HG02571 (cell line): ENCODE results near the gene C2.

Experiments used
- ATAC-seq: cut with Tn5 transposase; IDR thresholded peaks from one replicate; pipeline ENCODE4 v1.9.1; 2021; ENCODE audit warnings: mild to moderate bottlenecking, moderate library complexity; ENCODE audit not compliant: unreplicated experiment

C2 gene

GRCh38 chr6:31952890-31953289 lies 25.4 kb downstream of the C2 start:
- ATAC-seq = no peak

- ATAC-seq = no peak
Observed at GRCh38 chr6:31954511-31954910, 27.0 kb downstream of the C2 start.

DNA sequence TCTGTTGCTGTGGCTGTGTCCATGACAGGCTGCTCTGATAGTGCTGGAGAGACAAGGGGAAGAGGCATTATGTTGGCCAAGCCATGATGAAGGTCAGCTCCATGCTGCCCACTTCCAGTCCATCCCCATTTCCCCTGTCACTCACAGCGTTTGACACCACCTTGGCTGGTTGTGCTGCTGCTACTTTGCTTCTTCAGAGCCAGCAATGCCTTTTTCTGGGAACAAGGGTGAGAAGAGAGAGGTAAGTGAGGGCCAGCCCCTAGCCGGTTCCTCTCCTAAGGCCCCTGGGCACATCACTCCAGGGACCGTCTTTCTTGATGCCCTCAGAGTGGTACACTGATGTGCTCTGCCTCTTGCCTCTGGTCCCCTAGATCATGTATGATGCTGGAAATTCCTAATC lies 29.3 kb downstream of the C2 start:
- ATAC-seq = no peak

- no peak for ATAC-seq
Observed at GRCh38 chr6:31958412-31958740, 30.9 kb downstream of the C2 start.

- ATAC-seq = peak; percentile 94
Observed at GRCh38 chr6:31958741-31959739, 31.5 kb downstream of the C2 start, which contains the start of the genes NELFE and SKIC2. NELFE (minus strand) TSS chr6:31958971; CDS start chr6:31958446, 525 bp downstream. SKIC2 (plus strand) TSS chr6:31959175; CDS start chr6:31959193, 18 bp downstream.

DNA sequence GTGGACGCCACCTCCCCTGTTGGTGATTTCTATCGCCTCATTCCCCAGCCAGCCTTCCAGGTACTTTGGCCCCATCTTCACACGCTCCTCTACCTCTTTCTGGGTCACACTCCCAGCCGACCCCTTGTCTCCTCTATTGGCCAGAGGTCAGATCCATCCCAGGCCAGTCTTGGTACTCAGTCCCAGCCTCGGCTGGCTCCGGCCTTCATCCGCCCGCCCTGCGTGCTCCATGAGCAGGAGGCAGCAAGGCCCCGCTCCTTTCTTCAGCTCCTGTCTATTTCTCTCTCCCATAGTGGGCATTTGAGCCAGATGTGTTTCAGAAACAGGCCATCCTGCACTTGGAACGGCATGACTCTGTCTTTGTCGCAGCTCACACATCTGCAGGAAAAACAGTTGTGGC lies 34.1 kb downstream of the C2 start:
- ATAC-seq = no peak

DNA sequence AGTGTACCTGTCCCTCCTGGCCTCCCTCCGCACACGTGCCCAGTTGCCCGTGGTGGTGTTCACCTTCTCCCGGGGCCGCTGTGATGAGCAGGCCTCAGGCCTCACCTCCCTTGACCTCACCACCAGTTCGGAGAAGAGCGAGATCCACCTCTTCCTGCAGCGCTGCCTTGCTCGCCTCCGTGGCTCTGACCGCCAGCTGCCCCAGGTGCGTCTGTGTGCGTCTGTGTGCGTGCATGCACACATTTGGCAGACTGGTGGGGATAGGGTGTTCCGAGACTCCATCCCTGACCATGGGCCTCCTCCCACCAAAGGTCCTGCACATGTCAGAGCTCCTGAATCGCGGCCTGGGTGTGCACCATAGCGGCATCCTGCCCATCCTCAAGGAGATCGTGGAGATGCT lies 36.4 kb downstream of the C2 start:
- ATAC-seq = no peak

GRCh38 chr6:31965700-31966099 lies 38.2 kb downstream of the C2 start:
- ATAC-seq = no peak

- ATAC-seq = no peak
Observed at GRCh38 chr6:31966506-31966905, 39.0 kb downstream of the C2 start.

DNA sequence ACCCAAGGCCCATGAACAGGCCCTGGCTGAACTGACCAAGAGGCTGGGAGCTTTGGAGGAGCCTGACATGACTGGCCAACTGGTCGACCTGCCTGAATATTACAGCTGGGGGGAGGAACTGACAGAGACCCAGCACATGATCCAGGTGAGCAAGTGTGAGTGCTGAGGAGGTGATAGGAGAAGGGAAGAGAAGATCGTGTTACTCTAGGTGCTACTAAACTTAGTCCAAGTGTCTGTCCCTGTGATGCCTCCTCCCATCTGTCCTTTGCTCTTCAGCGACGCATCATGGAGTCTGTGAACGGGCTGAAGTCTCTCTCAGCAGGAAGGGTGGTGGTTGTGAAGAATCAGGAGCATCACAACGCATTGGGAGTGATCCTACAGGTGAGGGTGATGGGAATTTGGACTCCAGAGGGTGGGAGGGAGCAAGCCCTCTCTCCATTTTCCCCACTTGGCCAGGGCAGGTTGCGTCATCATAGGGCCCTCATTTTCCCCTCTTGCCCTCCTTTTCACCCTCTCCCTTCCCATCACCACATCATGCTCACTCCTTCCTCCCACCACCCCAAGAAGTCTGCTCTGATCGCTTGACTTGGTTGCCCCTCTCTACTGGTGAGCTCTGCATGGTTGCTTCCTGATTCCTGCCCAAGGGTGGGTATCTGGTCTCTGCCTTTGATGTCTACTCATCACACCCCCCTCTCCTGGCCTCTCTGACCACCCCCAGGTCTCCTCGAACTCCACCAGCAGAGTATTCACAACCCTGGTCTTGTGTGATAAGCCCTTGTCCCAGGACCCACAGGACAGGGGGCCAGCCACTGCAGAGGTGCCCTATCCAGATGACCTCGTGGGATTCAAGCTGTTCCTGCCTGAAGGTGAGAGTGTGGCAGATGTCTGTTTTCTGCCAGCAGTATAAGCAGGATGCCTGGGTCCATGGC lies 39.7 kb downstream of the C2 start:
- ATAC-seq = no peak

GRCh38 chr6:31967926-31968320 lies 40.4 kb downstream of the C2 start:
- no peak for ATAC-seq

GRCh38 chr6:31968326-31968725 lies 40.8 kb downstream of the C2 start:
- no peak for ATAC-seq

GRCh38 chr6:31968791-31969711 lies 41.5 kb downstream of the C2 start:
- ATAC-seq = no peak

DNA sequence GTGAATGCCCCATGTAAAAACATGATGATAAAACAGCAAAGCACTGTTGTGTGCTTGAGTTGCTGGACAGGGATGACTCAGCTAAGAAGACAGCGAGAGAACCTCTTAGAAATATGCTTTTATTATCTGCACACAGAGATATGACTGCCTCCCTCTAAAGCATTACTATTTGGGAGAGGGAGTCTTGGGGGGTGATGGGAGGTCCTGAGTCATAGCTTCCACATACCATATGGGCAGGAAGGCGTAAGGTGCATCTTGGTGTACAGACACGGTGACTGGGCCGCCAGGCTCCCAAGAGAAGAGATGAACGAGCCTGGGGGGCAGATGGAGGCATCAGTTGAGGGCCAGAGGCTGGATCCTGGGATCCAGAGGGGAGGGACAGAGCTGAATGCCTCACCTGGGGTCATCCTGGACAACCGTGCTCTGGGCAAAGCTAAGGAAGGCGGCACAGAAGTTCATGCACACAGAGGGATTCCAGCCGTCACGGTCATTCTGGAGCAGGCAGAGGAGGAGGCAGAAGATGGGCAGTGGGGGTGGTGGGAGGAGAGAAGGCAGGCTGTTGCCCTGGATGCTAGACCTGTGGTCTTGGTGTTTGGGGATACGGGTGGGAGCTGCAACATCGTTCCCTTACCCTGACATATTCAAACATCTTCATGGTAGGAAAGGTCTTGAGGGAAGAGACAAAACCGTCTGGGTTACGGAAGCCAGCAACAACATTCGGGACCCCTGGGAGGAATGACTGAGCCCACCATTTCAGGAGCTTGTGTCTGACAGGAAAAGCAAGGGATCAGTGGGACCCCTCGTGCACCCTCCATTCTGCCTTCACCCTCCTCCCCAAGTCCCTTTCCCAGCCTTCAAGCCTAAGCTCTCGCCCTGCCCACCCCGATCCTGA lies 42.4 kb downstream of the C2 start:
- ATAC-seq = no peak

DNA sequence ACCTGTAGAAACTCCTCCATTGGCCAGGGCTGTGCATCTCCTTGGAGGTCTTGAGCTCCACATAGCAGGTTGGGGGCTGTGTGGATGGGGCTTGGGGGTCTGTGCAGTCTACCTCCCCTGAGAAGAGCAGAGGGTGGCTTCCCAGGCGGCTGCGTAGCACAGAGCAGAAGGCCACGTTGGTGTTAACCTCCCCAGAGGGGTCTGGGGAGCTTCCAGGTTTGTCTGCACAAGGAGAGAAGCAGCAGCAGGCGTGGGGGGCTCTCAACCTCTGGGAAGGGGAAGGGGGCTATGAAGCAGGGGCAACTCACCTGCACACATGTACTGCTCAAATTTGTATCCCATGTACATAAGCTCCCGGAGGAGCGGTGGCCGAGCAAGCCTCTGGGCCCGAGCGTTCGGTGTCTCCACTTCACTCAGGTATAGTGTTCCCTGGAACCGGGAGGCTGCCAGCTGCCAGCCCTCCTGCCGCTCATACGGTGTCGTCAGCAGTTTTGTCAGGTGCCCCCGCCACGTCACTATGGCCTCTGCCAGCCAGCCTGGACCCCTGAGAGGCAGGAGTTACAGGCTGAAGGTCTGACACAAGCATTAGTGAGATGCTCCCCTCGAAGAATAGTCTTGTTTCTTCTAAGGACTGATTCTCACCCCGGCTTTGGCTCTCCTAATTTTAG lies 43.2 kb downstream of the C2 start:
- no peak for ATAC-seq

GRCh38 chr6:31971279-31971992 lies 43.9 kb downstream of the C2 start:
- no peak for ATAC-seq

GRCh38 chr6:31971993-31972708 lies 44.6 kb downstream of the C2 start, which contains the start of gene DXO:
DXO (minus strand) TSS chr6:31972138; CDS start chr6:31971675, 463 bp downstream.
- peak; percentile 84 for ATAC-seq
